Activated CD8-positive, alpha-beta T cell treated with anti-CD3 and anti-CD28 coated beads for 36 hours (primary cell): Measurements from ENCODE around the gene ABCG1. TPM values are rescaled to one million over a fixed set of nuclear protein-coding genes. Genes with fewer than 3 reads are reported as not detected.
"Not testable (repeated sequence)": the region's sequence is repeated elsewhere in the genome, so short reads cannot be mapped to it uniquely, and the experiment has no call there.

ENCODE experiments used
- ATAC-seq: fragments of 200-7000 bp; cut with Tn5 transposase; one replicate; pipeline ENCODE4 v1.10.0; 2021; ENCODE audit warnings: mild to moderate bottlenecking, moderate library complexity
- CTCF ChIA-PET: fragments of 350-600 bp; sonication (Branson Sonifier 250); formaldehyde crosslinking; loops from one replicate; lab custom pipeline; 2021; ENCODE audit warnings: antibody characterized with exemption; lab: Charles Lee
- POLR2A ChIA-PET: fragments of 350-600 bp; sonication (Branson Sonifier 250); formaldehyde crosslinking; loops from one replicate; lab custom pipeline; 2021; ENCODE audit warnings: antibody characterized with exemption; lab: Charles Lee
- DNase-seq: peaks from one replicate; pipeline ENCODE4 v3.0.0-alpha.2; 2020
- H3K27ac Mint-ChIP-seq: one replicate; pipeline ENCODE4 v1.8.0; 2021; ENCODE audit warnings: mild to moderate bottlenecking, mixed read lengths
- H3K27me3 Mint-ChIP-seq: one replicate; pipeline ENCODE4 v1.8.0; 2021; ENCODE audit warnings: mixed read lengths
- H3K36me3 Mint-ChIP-seq: one replicate; pipeline ENCODE4 v1.8.0; 2021; ENCODE audit warnings: low read depth, mixed read lengths
- H3K4me1 Mint-ChIP-seq: one replicate; pipeline ENCODE4 v1.8.0; 2021; ENCODE audit warnings: low read depth, mixed read lengths
- H3K4me3 Mint-ChIP-seq: one replicate; pipeline ENCODE4 v1.8.0; 2021; ENCODE audit warnings: mild to moderate bottlenecking, moderate library complexity, mixed read lengths
- H3K9me3 Mint-ChIP-seq: one replicate; pipeline ENCODE4 v1.8.0; 2021; ENCODE audit warnings: mixed read lengths
- intact Hi-C: fragments of 100-400 bp; cut with micrococcal nuclease; formaldehyde crosslinking; loops from one replicate; pipeline ENCODE4 v1.10.0; 2022
- total RNA-seq, 2 experiments: library from RNA; stranded (reverse); gene quantifications; one replicate each; pipeline ENCODE4 v1.2.3, GENCODE V29; 2021
- TF ChIP-seq, protein P1 (sequence below): fragments of 200-600 bp; IDR thresholded peaks from one replicate; pipeline ENCODE4 v1.8.0; 2022; ENCODE audit warnings: antibody characterized with exemption, mild to moderate bottlenecking

The ABCG1 gene
- total RNA-seq, 2 experiments from 2014 or later = 12.1 to 12.7 TPM

DNA sequence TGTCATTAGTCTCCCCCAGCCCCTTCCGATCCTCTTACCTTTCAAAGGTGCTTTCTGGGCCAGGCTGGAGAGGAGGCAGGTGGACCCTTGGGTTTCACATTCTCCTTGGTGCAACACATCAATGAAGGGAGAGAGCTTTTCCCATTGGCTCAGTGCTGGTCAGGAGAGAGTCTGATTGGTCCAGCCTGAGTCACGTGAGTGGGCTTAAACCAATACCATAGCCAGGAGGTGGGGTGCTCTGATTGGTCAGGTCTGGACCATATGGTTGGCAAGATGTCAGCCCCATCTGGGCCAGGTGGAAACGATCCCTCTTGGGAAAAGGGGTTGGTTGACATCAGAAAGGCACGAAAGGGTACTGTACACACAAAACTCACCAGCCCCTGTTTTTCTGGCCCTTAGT, 44.8 kb upstream of the ABCG1 start:
- TF ChIP-seq, protein P1, sequence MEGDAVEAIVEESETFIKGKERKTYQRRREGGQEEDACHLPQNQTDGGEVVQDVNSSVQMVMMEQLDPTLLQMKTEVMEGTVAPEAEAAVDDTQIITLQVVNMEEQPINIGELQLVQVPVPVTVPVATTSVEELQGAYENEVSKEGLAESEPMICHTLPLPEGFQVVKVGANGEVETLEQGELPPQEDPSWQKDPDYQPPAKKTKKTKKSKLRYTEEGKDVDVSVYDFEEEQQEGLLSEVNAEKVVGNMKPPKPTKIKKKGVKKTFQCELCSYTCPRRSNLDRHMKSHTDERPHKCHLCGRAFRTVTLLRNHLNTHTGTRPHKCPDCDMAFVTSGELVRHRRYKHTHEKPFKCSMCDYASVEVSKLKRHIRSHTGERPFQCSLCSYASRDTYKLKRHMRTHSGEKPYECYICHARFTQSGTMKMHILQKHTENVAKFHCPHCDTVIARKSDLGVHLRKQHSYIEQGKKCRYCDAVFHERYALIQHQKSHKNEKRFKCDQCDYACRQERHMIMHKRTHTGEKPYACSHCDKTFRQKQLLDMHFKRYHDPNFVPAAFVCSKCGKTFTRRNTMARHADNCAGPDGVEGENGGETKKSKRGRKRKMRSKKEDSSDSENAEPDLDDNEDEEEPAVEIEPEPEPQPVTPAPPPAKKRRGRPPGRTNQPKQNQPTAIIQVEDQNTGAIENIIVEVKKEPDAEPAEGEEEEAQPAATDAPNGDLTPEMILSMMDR = no peak
- ChIA-PET CTCF (interaction anchor here (1.5 to 5.8 kb wide), 2 partner anchors 29 to 85 kb away, joined by 9 to 28 read pairs; no protein-coding TSS in a partner anchor), POLR2A (interaction anchor here (0.9 to 1.4 kb wide), 3 partner anchors 14 to 60 kb away, joined by 3 to 4 read pairs (median 3); no protein-coding TSS in a partner anchor)
- ATAC-seq (peak; percentile 42), DNase-seq (no peak)
- H3K36me3 Mint-ChIP-seq = no peaks in the 10 kb centered on the region
- H3K4me1 Mint-ChIP-seq = peaks cover 6% of the 10 kb centered on the region
- no peaks in the 10 kb centered on the region for H3K27me3 Mint-ChIP-seq
- no peaks in the 10 kb centered on the region for H3K9me3 Mint-ChIP-seq
- H3K4me3 Mint-ChIP-seq = no peak overlapping the region
- H3K27ac Mint-ChIP-seq = no peak overlapping the region
- intact Hi-C loops = no loop called here

- CTCF ChIA-PET = interaction anchor here (1.0 to 5.8 kb wide), 3 partner anchors 10 to 84 kb away, joined by 3 to 28 read pairs (median 8); no protein-coding TSS in a partner anchor
- ATAC-seq = no peak
- Mint-ChIP-seq H3K27ac (no peak overlapping the region), H3K9me3 (no peaks in the 10 kb centered on the region), H3K4me3 (no peak overlapping the region), H3K36me3 (no peaks in the 10 kb centered on the region), H3K4me1 (peaks cover 3% of the 10 kb centered on the region), H3K27me3 (no peaks in the 10 kb centered on the region)
- intact Hi-C loops = no loop called here
- DNase-seq = no peak
- POLR2A ChIA-PET = no interaction called here
- TF ChIP-seq, protein P1 = no peak
Measured at GRCh38 chr21:42175110-42175710, 43.7 kb upstream of the ABCG1 start.

DNA sequence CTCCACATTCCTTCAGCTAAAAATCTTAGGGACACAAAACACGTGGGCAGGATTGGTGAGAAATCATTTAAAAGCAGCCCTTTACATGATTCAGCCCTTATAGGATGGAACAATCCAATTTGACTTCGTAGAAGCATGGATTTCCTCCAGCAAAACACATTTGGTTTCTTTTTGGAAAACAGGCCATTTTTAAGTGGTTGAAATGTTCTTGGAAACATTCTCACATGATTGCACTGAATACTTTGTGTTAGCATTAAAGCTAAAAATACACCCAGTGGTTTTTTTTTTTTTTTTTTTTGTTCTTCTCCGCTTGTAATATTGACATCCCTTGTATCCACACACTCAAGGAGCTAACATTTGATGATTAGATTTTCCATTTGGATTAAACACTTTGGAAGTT, 42.1 kb upstream of the ABCG1 start:
- Mint-ChIP-seq H3K36me3 (no peaks in the 10 kb centered on the region), H3K27me3 (no peaks in the 10 kb centered on the region), H3K27ac (no peak overlapping the region), H3K4me3 (no peak overlapping the region), H3K9me3 (no peaks in the 10 kb centered on the region), H3K4me1 (peaks cover 2% of the 10 kb centered on the region)
- ChIA-PET POLR2A (interaction anchor here (1.4 to 1.9 kb wide), 2 partner anchors 11 to 61 kb away, joined by 8 read pairs; no protein-coding TSS in a partner anchor), CTCF (interaction anchor here (1.2 to 2.3 kb wide), 3 partner anchors 10 to 82 kb away, joined by 3 to 8 read pairs (median 5); no protein-coding TSS in a partner anchor)
- intact Hi-C loops = no loop called here
- DNase-seq (no peak), ATAC-seq (no peak)
- TF ChIP-seq, protein P1 = no peak

- ATAC-seq = no peak
- Mint-ChIP-seq H3K27me3 (no peaks in the 10 kb centered on the region), H3K9me3 (no peaks in the 10 kb centered on the region), H3K4me3 (no peak overlapping the region), H3K36me3 (no peaks in the 10 kb centered on the region), H3K27ac (no peak overlapping the region), H3K4me1 (no peaks in the 10 kb centered on the region)
- no peak for DNase-seq
- TF ChIP-seq, protein P1 = no peak
- CTCF ChIA-PET = interaction anchor here (1.2 to 1.4 kb wide), 2 partner anchors 54 to 79 kb away, joined by 3 read pairs; no protein-coding TSS in a partner anchor
- POLR2A ChIA-PET = no interaction called here
- intact Hi-C loops = no loop called here
Measured at GRCh38 chr21:42179316-42179715, 39.6 kb upstream of the ABCG1 start.

DNA sequence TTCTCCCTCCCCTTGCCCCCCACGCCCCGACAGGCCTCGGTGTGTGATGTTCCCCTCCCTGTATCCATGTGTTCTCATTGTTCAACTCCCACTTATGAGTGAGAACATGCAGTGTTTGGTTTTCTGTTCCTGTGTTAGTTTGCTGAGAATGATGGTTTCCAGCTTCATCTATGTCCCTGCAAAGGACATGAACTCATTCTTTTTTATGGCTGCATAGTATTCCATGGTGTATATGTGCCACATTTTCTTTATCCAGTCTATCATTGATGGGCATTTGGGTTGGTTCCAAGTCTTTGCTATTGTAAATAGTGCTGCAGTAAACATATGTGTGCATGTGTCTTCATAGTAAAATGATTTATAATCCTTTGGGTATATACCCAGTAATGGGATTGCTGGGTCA, 38.9 kb upstream of the ABCG1 start:
- H3K27ac Mint-ChIP-seq, H3K9me3 Mint-ChIP-seq, DNase-seq, POLR2A ChIA-PET, intact Hi-C loops, ATAC-seq, H3K4me1 Mint-ChIP-seq, H3K4me3 Mint-ChIP-seq, H3K27me3 Mint-ChIP-seq, H3K36me3 Mint-ChIP-seq: not testable (repeated sequence)
- CTCF ChIA-PET = interaction anchor here (1.2 to 1.4 kb wide), 2 partner anchors 54 to 79 kb away, joined by 3 read pairs; no protein-coding TSS in a partner anchor
